ENCODE data around the gene MYO15B.

GRCh38 chr17:75563063-75563758 is 24.4 kb upstream of the MYO15B start:
- TF ChIP-seq CTCF (conservative IDR thresholded peaks at IDR 0.05 in 1 of 2, IDR thresholded peaks at IDR 0.05 in 1 of 2; ENCODE audit: low read depth in 1 of 2, low read length in 2 of 2) (no peak), EZH2 (IDR thresholded peaks at IDR 0.05; ENCODE audit: low read length, missing control alignments) (no peak)
